ENCODE results near the gene WFDC8.

GRCh38 chr20:45621593-45621992 is 42.5 kb upstream of the WFDC8 start:
- TF ChIP-seq ZNF433 (tag by site-specific recombination; IDR thresholded peaks at IDR 0.05; ENCODE audit: low read depth) (no peak), SCRT2 (tag by site-specific recombination; IDR thresholded peaks at IDR 0.05) (no peak), BCL6B (tag by site-specific recombination; IDR thresholded peaks at IDR 0.05) (no peak), CTCF (tag by site-specific recombination; IDR thresholded peaks at IDR 0.05) (no peak), ZBTB1 (tag by site-specific recombination; IDR thresholded peaks at IDR 0.05) (no peak), TCF7L2 (IDR thresholded peaks at IDR 0.05; ENCODE audit: borderline replicate concordance, low read depth, low read length) (no peak), YY1 (tag by site-specific recombination; IDR thresholded peaks at IDR 0.05) (no peak)
